Measurements from ENCODE around the gene C12orf42.
A peak's percentile ranks its signal among the peaks of the same experiment; 100 is the strongest.

Gene C12orf42

DNA sequence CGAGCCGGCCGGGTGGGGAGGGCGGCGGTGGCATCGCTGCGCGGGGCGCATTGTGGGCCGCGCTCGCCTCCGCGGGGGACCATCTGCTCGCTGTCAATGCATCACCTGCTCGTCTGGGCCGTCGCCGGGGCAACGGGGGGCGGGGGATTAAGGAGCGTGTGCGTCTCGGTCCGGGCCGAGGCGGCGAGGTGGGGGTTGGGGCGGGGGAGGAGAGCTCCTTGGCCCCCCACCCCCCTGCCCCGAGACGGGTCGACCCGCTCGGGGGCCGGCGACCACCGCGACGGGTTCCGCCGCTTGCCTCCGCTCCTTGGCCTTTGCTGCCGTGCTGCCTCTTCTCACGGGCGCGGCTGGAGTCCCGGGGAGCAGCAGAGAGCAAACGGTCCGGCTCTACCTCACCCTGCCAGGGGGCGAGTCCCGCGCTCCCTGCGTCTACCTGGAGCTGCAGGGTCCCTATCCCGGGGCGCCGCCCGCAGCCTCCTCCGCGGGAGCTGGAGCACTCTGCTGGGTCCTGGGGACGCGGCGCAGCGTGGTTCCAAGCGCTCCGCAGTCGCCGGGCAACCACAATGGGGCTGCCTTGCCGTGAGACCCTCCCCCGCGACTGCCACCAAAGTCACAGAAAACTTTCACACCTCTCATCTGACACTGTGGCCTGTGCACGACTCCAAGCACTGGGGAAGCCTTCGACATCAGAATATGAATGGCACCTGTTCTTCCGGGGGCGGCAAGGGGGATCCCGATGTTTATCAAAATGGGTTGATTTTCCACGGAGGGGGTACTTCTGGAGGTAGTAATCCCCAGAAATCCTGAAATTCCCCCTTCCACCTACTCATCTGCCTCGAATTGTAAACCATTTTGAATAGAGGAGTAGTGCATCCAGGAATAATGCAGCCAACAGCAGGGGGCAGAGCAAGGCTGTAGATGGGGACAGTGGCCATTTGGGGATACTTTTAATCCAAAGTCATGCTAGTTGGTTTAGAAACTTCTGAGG lies at the start of gene C12orf42:
TSS of gene C12orf42 (minus strand) at position 500 of the 988 bp plus-strand sequence. CDS start 17,542 bp downstream, outside the sequence.
- Histone ChIP-seq H3K27ac (ENCODE audit: poor library complexity, severe bottlenecking) (no peak within 1 kb of the TSS), H3K9me3 (ENCODE audit: severe bottlenecking) (no peaks in the 10 kb centered on the region), H3K36me3 (ENCODE audit: low read depth) (no peaks in the 10 kb centered on the region), H3K4me3 (ENCODE audit: severe bottlenecking) (peak within 1 kb of the TSS; percentile 20), H3K4me1 (ENCODE audit: insufficient read depth, poor library complexity, severe bottlenecking) (no peaks in the 10 kb centered on the region), H3K27me3 (ENCODE audit: insufficient read depth, poor library complexity, severe bottlenecking) (peaks cover 19% of the 10 kb centered on the region)
- TF ChIP-seq, protein P1, sequence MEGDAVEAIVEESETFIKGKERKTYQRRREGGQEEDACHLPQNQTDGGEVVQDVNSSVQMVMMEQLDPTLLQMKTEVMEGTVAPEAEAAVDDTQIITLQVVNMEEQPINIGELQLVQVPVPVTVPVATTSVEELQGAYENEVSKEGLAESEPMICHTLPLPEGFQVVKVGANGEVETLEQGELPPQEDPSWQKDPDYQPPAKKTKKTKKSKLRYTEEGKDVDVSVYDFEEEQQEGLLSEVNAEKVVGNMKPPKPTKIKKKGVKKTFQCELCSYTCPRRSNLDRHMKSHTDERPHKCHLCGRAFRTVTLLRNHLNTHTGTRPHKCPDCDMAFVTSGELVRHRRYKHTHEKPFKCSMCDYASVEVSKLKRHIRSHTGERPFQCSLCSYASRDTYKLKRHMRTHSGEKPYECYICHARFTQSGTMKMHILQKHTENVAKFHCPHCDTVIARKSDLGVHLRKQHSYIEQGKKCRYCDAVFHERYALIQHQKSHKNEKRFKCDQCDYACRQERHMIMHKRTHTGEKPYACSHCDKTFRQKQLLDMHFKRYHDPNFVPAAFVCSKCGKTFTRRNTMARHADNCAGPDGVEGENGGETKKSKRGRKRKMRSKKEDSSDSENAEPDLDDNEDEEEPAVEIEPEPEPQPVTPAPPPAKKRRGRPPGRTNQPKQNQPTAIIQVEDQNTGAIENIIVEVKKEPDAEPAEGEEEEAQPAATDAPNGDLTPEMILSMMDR (IDR thresholded peaks at IDR 0.05; ENCODE audit: poor library complexity, severe bottlenecking), result peak; percentile 60
- no peak for DNase-seq (ENCODE audit: low spot score)
- peak; percentile 64 for ATAC-seq (ENCODE audit: low read depth)

DNA sequence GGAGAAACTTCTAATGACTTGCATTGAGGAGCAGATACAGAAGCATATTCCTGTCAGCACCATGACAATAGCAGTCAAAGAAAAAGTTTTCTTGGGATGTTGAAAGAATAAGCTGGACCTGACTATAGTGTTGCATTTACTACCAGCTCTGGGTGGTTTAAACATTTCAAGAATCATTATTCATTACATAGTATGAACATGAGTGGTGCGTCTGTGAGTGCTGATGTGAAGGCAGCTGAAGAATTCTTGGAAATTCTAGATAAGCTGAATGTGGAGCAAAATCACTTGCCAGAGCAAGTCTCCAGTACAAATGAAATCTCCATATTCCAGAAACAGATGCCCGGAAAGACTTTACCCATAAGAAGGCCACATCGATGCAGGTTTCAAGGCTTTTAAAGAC lies 46.3 kb upstream of the C12orf42 start:
- Histone ChIP-seq H3K27ac (ENCODE audit: poor library complexity, severe bottlenecking) (no peak overlapping the region), H3K36me3 (ENCODE audit: low read depth) (no peaks in the 10 kb centered on the region), H3K9me3 (ENCODE audit: severe bottlenecking) (no peaks in the 10 kb centered on the region), H3K4me3 (ENCODE audit: severe bottlenecking) (no peak overlapping the region), H3K27me3 (ENCODE audit: insufficient read depth, poor library complexity, severe bottlenecking) (no peaks in the 10 kb centered on the region), H3K4me1 (ENCODE audit: insufficient read depth, poor library complexity, severe bottlenecking) (no peaks in the 10 kb centered on the region)
- TF ChIP-seq, protein P1 (IDR thresholded peaks at IDR 0.05; ENCODE audit: poor library complexity, severe bottlenecking), result no peak
- no peak for DNase-seq (ENCODE audit: low spot score)
- no peak for ATAC-seq (ENCODE audit: low read depth)

DNA sequence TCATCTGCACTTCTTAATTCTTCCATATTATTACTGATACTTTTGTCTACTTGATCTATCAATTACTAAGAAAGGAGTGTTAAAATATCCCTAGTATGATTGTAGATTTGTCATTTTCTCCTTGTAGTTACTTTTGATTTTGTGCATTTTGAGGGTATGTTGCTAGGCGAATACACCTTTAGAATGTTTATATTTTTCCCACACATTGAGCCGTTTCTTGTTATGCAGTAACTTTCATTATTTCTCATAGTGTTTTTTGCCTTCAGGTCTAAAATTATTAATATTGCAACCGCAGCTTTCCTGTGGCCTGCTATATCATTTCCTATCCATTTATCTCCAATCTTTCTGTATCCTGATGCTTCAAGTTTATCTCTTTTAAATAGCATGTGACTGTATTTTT lies 44.6 kb upstream of the C12orf42 start:
- Histone ChIP-seq H3K4me1 (ENCODE audit: insufficient read depth, poor library complexity, severe bottlenecking) (no peaks in the 10 kb centered on the region), H3K36me3 (ENCODE audit: low read depth) (no peaks in the 10 kb centered on the region), H3K9me3 (ENCODE audit: severe bottlenecking) (no peaks in the 10 kb centered on the region), H3K27ac (ENCODE audit: poor library complexity, severe bottlenecking) (no peak overlapping the region), H3K4me3 (ENCODE audit: severe bottlenecking) (no peak overlapping the region), H3K27me3 (ENCODE audit: insufficient read depth, poor library complexity, severe bottlenecking) (no peaks in the 10 kb centered on the region)
- no peak for ATAC-seq (ENCODE audit: low read depth)
- no peak for DNase-seq (ENCODE audit: low spot score)
- TF ChIP-seq, protein P1 (IDR thresholded peaks at IDR 0.05; ENCODE audit: poor library complexity, severe bottlenecking), result no peak

DNA sequence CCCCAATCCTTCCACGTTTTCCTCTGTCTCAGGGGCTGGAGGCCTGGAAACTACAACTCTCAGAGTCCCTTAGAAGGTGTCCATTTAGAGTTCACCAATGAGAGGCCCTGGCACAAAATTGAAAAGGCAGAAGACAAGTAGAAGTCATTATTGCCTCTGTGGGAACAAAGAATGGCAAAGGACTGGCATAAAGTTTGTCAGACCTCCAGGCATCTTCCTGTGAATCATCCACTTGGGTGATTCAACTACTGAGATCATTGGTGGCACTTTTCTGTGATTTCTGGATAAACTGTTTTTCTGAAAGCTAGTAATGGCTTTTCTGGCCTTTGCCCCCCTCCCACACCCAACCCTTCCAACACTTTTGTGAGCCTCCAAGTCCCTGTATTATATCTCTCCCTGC lies 42.6 kb upstream of the C12orf42 start:
- no peak overlapping the region for H3K4me3 ChIP-seq (ENCODE audit: severe bottlenecking)
- H3K36me3 ChIP-seq (ENCODE audit: low read depth), result no peaks in the 10 kb centered on the region
- no peaks in the 10 kb centered on the region for H3K4me1 ChIP-seq (ENCODE audit: insufficient read depth, poor library complexity, severe bottlenecking)
- DNase-seq (ENCODE audit: low spot score) (no peak), ATAC-seq (ENCODE audit: low read depth) (no peak)
- peaks cover 2% of the 10 kb centered on the region for H3K27me3 ChIP-seq (ENCODE audit: insufficient read depth, poor library complexity, severe bottlenecking)
- H3K27ac ChIP-seq (ENCODE audit: poor library complexity, severe bottlenecking), result no peak overlapping the region
- TF ChIP-seq, protein P1 (IDR thresholded peaks at IDR 0.05; ENCODE audit: poor library complexity, severe bottlenecking), result no peak
- H3K9me3 ChIP-seq (ENCODE audit: severe bottlenecking), result no peaks in the 10 kb centered on the region

All from RWPE2 (cell line).